Fibroblast of mammary gland (primary cell): Measurements from ENCODE around the gene OARD1.
"Not testable (repeated sequence)": the region's sequence is repeated elsewhere in the genome, so short reads cannot be mapped to it uniquely, and the experiment has no call there.

Experiments
- DNase-seq: peaks from one replicate; pipeline ENCODE4 v3.0.0-alpha.2; 2010; ENCODE audit warnings: low read depth
- H3K4me3 ChIP-seq: 2 replicates; pipeline ENCODE4 v1.5.1; 2011; ENCODE audit warnings: low read depth, mild to moderate bottlenecking, low read length, moderate library complexity; ENCODE audit not compliant: control insufficient read depth
- TF ChIP-seq, protein P1 (sequence below): conservative IDR thresholded peaks from 2 replicates; pipeline ENCODE4 v1.5.1; 2011; ENCODE audit warnings: low read depth, low read length, inconsistent platforms; ENCODE audit not compliant: control insufficient read depth, insufficient read depth

OARD1 gene

DNA sequence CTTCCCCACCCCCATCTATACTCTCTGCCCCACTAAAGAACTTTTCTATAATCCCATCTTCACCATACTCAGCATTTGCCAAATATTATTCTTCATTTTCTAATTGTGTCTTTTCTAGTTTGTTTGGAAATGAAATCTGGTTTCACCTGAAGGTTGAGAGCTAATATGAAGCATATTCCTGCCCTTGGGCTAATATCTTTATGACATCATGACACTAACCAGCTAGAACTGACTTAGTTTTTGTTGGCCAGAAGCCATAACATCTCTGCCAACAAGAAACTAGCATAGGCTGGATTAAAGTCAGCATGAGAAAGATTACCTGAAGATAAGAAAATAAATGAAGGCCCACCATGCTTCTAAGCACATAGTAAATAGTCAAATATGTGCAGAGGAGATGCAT, 49.9 kb downstream of the OARD1 start:
- peak; percentile 18 for DNase-seq
- H3K4me3 ChIP-seq = no peak overlapping the region
- TF ChIP-seq, protein P1, sequence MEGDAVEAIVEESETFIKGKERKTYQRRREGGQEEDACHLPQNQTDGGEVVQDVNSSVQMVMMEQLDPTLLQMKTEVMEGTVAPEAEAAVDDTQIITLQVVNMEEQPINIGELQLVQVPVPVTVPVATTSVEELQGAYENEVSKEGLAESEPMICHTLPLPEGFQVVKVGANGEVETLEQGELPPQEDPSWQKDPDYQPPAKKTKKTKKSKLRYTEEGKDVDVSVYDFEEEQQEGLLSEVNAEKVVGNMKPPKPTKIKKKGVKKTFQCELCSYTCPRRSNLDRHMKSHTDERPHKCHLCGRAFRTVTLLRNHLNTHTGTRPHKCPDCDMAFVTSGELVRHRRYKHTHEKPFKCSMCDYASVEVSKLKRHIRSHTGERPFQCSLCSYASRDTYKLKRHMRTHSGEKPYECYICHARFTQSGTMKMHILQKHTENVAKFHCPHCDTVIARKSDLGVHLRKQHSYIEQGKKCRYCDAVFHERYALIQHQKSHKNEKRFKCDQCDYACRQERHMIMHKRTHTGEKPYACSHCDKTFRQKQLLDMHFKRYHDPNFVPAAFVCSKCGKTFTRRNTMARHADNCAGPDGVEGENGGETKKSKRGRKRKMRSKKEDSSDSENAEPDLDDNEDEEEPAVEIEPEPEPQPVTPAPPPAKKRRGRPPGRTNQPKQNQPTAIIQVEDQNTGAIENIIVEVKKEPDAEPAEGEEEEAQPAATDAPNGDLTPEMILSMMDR = no peak

DNA sequence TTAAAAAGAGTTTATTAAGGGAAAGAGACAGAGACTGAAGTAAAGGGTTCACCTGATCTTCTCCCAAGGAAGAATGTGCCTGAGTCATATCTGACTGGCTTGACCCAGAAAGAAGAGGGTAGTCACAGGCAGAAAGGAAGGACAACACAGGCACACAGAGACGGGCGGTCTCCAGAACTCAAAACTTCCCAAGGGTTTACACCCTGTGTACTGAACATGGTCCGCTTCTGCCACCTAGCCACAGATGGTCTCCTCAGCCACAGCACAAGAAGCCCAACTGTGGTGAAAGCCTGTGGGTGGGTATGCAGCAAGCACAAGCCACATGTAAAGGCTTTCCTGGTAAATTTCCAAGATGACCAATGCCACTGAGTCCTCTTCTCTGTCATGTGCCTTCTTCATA, 50.3 kb downstream of the OARD1 start:
- DNase-seq = peak; percentile 40
- no peak overlapping the region for H3K4me3 ChIP-seq
- TF ChIP-seq, protein P1 = no peak

DNA sequence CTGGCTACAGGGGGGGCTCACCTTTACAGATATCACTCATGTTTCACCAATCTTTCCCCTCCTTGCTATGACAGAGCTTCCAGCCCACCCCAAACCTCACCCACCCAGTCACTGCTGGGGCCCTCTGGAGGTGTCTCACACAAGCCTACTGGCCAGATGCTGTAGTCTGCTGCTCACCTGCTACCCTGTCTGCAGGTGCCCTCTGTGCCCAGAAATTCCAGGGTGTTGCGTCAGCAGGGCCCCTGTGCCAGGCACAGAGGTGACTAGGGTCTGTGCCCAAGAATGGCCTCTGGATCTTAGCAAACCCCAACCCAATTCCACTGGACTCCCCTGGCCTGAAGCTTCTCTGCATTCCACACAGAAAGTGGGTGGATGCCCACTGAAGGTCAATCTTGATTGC, 54.5 kb downstream of the OARD1 start:
- no peak for DNase-seq
- no peak overlapping the region for H3K4me3 ChIP-seq
- TF ChIP-seq, protein P1 = no peak

DNA sequence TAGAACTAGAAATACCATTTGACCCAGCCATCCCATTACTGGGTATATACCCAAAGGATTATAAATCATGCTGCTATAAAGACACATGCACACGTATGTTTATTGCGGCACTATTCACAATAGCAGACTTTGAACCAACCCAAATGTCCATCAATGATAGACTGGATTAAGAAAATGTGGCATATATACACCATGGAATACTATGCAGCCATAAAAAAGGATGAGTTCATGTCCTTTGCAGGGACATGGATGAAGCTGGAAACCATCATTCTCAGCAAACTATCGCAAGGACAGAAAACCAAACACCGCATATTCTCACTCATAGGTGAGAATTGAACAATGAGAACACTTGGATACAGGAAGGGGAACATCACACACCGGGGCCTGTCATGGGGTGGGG, 56.3 kb downstream of the OARD1 start:
- not testable (repeated sequence) for DNase-seq, H3K4me3 ChIP-seq

DNA sequence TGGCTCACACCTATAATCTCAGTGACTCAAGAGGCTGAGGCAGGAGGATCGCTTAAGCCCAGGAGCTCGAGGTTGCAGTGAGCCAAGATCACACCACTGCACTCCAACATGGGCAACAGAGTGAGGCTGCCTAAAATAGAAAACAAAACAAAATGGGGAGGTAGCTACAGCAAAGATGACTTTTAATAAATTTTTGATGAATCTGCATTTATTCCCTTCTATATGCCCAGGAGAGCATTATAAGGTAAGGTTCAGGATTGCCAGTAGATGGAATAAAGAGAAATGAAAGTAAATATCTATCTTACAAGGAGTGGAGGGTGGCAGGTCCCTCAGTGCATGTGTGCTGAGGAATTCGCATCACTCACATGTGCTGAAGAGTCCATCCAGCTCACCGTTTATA, 57.4 kb downstream of the OARD1 start:
- TF ChIP-seq, protein P1 = no peak
- no peak for DNase-seq

More for the DNA sequence above, 57.4 kb downstream of the OARD1 start:
- H3K4me3 ChIP-seq = no peak overlapping the region
